Bronchial epithelial cell (primary cell): ENCODE data around the gene NR2F1-AS1. TPM values are rescaled to one million over a fixed set of nuclear protein-coding genes. Genes with fewer than 3 reads are reported as not detected.

Experiments used
- DNase-seq: peaks from one replicate; pipeline ENCODE4 v3.0.0-alpha.2; 2010; ENCODE audit warnings: low read depth
- FAIRE-seq: peaks from 2 replicates; lab custom pipeline; 2011; peaks lifted over from hg19 to GRCh38; lab: Jason Lieb, UNC
- H3K27me3 ChIP-seq: 2 replicates; pipeline ENCODE4 v1.5.1; 2011; ENCODE audit warnings: low read length; ENCODE audit not compliant: control insufficient read depth, insufficient read depth
- H3K36me3 ChIP-seq: 2 replicates; pipeline ENCODE4 v1.5.1; 2011; ENCODE audit warnings: low read length; ENCODE audit not compliant: control insufficient read depth, insufficient read depth
- H3K4me3 ChIP-seq: 2 replicates; pipeline ENCODE4 v1.5.1; 2011; ENCODE audit warnings: mild to moderate bottlenecking, low read depth, low read length, control low read depth
- CTCF ChIP-seq: IDR thresholded peaks from 2 replicates; pipeline ENCODE4 v1.5.1; 2011; ENCODE audit warnings: mild to moderate bottlenecking, moderate library complexity, low read length, control low read depth, inconsistent platforms; ENCODE audit not compliant: insufficient read depth, severe bottlenecking
- total RNA-seq: library from RNA; depleted of rRNA; stranded (reverse); fragments of >200 nt; gene quantifications from 2 replicates; pipeline ENCODE4 v1.2.1, GENCODE V29; 2014

NR2F1-AS1 gene
- total RNA-seq, 1 donor from 2014 or later, result 1.1 TPM

- no peaks in the 10 kb centered on the region for H3K36me3 ChIP-seq
- no peak for TF ChIP-seq CTCF
- no peak overlapping the region for H3K4me3 ChIP-seq
- no peak for FAIRE-seq
- DNase-seq, result no peak
- H3K27me3 ChIP-seq, result peaks cover 6% of the 10 kb centered on the region
Observed at GRCh38 chr5:93588352-93589151, 7.5 kb upstream of the NR2F1-AS1 start.

DNA sequence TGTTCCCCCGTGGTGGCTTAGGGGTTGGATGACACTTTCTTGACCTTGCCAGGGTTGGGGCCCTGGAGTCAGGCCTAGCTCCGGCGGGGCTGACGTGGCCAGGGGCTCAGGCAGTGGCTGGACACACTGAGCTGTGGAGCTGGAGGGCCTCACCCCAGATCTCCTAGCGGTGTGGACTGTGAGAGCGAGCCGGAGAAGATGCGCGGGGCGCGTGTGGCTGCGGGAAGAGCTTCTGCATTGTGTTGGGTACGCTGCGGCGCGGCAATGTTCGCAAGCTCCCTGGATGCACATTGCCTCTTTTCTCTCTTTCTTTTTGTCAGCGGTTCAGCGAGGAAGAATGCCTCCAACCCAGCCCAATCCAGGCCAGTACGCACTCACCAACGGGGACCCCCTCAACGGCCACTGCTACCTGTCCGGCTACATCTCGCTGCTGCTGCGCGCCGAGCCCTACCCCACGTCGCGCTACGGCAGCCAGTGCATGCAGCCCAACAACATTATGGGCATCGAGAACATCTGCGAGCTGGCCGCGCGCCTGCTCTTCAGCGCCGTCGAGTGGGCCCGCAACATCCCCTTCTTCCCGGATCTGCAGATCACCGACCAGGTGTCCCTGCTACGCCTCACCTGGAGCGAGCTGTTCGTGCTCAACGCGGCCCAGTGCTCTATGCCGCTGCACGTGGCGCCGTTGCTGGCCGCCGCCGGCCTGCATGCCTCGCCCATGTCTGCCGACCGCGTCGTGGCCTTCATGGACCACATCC is 6.8 kb upstream of the NR2F1-AS1 start:
- no peak for TF ChIP-seq CTCF
- DNase-seq, result no peak
- Histone ChIP-seq H3K36me3 (no peaks in the 10 kb centered on the region), H3K27me3 (peaks cover 6% of the 10 kb centered on the region), H3K4me3 (no peak overlapping the region)
- no peak for FAIRE-seq

- FAIRE-seq (no peak), DNase-seq (no peak)
- H3K36me3 ChIP-seq, result no peaks in the 10 kb centered on the region
- peaks cover 6% of the 10 kb centered on the region for H3K27me3 ChIP-seq
- TF ChIP-seq CTCF, result no peak
- no peak overlapping the region for H3K4me3 ChIP-seq
Observed at GRCh38 chr5:93586736-93587596, 5.9 kb upstream of the NR2F1-AS1 start.

- Histone ChIP-seq H3K36me3 (no peaks in the 10 kb centered on the region), H3K27me3 (peaks cover 6% of the 10 kb centered on the region), H3K4me3 (no peak overlapping the region)
- DNase-seq (no peak), FAIRE-seq (no peak)
- no peak for TF ChIP-seq CTCF
Observed at GRCh38 chr5:93585767-93586385, 4.9 kb upstream of the NR2F1-AS1 start.

DNA sequence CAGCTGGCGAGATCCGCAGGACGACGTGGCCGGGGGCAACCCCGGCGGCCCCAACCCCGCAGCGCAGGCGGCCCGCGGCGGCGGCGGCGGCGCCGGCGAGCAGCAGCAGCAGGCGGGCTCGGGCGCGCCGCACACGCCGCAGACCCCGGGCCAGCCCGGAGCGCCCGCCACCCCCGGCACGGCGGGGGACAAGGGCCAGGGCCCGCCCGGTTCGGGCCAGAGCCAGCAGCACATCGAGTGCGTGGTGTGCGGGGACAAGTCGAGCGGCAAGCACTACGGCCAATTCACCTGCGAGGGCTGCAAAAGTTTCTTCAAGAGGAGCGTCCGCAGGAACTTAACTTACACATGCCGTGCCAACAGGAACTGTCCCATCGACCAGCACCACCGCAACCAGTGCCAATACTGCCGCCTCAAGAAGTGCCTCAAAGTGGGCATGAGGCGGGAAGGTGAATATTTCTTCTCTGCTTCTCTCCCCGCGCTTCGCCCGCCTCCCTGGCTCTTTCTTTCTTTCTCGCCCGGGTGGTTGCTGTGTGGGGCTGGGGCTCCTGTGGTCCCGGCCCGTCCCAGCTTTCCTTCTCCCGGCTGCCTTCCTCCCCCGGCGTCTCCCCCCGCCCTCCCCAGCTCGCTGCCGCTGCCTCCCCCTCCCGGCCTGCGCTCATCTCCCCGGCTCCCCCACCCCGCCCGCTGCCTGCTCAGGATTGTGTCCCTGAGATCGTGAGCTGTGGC is 4.2 kb upstream of the NR2F1-AS1 start:
- no peak for DNase-seq
- FAIRE-seq, result no peak
- peaks cover 6% of the 10 kb centered on the region for H3K27me3 ChIP-seq
- no peaks in the 10 kb centered on the region for H3K36me3 ChIP-seq
- TF ChIP-seq CTCF, result no peak
- peak overlapping the region; percentile 36 for H3K4me3 ChIP-seq
